Measurements from ENCODE around the gene ZNF503.

Gene ZNF503

GRCh38 chr10:75444781-75445386 is 43.3 kb upstream of the ZNF503 start:
- no peak for TF ChIP-seq CTCF (IDR thresholded peaks at IDR 0.05)

GRCh38 chr10:75443362-75443761 is 41.8 kb upstream of the ZNF503 start:
- TF ChIP-seq CTCF (IDR thresholded peaks at IDR 0.05) = no peak

- TF ChIP-seq CTCF (IDR thresholded peaks at IDR 0.05) = no peak
Measured at GRCh38 chr10:75441682-75442081, 40.1 kb upstream of the ZNF503 start.

GRCh38 chr10:75441196-75441595 is 39.6 kb upstream of the ZNF503 start:
- TF ChIP-seq CTCF (IDR thresholded peaks at IDR 0.05) = no peak

GRCh38 chr10:75440271-75440793 is 38.8 kb upstream of the ZNF503 start:
- no peak for TF ChIP-seq CTCF (IDR thresholded peaks at IDR 0.05)

- no peak for TF ChIP-seq CTCF (IDR thresholded peaks at IDR 0.05)
Measured at GRCh38 chr10:75439811-75440210, 38.2 kb upstream of the ZNF503 start.

- no peak for TF ChIP-seq CTCF (IDR thresholded peaks at IDR 0.05)
Measured at GRCh38 chr10:75438275-75438674, 36.7 kb upstream of the ZNF503 start.

GRCh38 chr10:75437693-75438092 is 36.1 kb upstream of the ZNF503 start:
- TF ChIP-seq CTCF (IDR thresholded peaks at IDR 0.05) = no peak
